Stimulated activated CD4-positive, alpha-beta T cell treated with anti-CD3 and anti-CD28 coated beads, Interleukin-2, amount 100 ng/mL, for 24 hours (primary cell): ENCODE measurements around the gene TMEM91.
"Not testable (repeated sequence)": the region's sequence is repeated elsewhere in the genome, so short reads cannot be mapped to it uniquely, and the experiment has no call there.

ENCODE experiments used
- DNase-seq, 2 donors: peaks; one replicate each; pipeline ENCODE4 v3.0.0-alpha.2; 2020

Gene TMEM91

DNA sequence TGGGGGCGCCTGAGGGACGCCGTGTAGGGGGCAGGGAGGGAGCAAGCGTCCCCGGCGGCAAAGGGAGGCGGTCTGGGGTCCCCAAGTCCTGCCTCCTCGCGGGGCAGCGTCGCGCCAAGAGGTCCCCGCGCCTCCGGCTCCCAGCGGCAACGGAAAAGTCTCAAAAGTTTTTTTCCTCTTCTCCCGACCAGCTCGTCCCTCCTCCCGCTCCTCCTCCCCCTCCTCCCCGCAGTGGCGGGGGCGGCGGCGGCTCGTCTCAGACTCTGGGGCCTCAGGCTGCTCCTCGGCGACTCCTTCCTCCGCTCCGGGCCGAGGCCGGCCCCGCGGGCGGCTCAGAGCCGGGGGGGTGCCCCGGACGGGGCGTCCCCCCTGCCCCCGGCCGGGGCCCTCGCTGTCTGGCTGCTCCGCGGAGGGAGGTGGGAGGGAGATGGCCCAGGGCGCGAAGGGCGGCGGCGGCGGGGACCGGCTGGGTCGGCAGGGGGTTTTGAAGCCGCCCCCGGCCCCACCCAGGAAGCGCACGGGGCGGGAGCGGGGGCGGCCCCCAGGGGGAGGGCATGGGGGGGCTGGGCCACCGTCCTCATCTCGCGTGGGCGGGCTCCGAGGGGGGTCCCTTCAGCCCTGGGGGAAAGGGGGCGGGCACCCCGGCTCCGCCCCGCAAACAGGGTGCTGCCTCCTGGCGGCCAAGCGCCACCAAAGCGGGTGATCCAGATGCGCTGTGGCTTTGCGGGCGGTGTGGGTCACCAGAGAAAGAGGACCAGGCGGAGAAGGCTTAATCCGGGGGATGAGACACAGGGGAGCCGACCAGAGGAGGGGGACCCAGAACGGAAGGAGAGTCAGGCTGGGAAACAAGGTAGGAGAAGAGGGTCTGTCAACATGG is 22.6 kb upstream of the TMEM91 start, which contains the start of gene TGFB1:
Gene TGFB1 (minus strand): TSS at position 457 of the 877 bp plus-strand sequence. CDS start 878 bp downstream, outside the sequence.
- peak; percentile 91 for DNase-seq

DNA sequence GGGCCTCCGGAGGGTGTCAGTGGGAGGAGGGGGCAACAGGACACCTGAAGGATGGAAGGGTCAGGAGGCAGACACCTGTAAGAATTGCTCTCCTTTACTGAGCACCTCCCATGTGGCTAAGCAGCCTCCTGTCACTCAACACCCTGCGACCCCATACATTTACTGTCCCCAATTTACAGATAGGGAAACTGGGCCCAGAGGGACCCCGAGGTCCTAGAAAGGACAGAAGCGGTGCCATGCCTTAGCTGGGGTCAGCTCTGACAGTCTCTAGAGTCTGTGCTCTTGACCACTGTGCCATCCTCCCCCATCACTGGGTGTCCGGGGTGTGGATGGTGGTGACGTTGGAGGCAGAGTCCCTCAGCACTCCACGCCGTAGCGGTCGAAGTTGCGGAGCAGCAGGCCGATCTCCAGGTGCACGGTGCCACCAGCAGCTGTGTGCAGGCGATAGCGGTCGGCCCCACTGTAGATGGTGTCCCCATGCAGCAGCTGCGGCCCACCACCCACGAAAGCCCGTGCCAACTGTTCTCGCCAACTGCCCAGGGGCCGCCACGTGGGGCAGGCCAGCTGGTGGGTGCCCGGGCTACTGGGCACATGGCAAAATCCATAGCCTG is 21.9 kb upstream of the TMEM91 start:
- DNase-seq: no peak

- no peak for DNase-seq
Observed at GRCh38 chr19:41355035-41355434, 21.3 kb upstream of the TMEM91 start.

DNA sequence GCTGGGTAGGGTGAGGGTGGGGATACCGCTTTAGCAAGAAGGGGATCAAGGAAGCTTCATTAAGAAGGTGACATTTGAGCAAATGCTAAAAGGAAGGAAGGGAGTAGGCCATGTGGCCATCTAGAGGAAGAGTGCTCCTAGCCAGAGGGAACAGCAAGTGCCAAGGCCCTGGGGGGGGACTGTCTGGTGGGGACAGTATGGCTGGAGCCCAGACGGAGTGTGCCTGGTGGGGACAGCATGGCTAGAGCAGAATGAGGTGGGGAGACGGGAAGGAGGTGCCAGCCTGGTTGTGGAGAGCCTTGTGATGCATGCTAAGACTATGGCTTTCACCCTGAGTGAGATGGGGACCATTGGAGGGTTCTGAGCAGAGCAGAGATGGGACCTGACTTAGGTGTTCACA is 20.5 kb upstream of the TMEM91 start:
- no peak for DNase-seq

GRCh38 chr19:41356984-41357739 is 19.2 kb upstream of the TMEM91 start:
- DNase-seq: peak in 1 of 2 donors; percentile 30

DNA sequence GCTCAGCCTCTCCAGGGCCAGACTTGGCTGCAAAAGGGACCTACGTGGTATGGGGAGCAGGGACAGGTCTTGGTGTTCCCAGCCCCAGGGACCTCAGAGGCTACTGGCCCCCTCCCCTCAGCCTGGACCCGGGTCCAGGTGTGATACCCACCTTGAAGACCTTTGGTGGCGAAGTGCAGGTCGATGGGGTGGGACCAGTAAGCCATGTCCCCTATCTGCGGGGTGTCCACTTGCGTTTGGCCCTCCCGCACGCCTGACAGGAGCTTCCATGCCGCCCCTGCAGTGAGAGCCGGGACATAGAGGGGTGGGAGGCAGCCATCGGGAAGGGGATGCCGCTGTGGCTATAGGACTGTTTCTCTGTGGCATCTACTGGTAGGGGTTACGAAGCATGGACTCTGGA is 18.6 kb upstream of the TMEM91 start:
- DNase-seq: no peak

DNA sequence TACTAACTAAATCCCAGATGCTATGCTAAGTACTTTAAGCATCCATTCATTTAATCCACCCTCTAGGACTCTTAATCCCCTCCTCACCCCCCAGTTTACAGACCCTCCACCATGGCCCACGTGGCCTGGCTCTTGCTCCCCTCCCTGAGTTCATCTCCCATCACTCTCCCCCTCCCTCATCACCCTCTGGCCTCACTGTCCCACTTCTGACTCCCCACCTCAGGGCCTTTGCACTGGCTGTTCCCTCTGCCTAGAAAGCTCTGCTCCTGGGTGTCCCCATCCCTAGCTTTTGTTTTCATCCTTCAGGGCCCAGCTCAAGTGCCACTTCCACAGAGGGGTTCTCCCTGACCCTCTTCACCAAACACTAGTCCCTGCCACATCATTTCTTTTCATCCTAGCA is 16.6 kb upstream of the TMEM91 start:
- no peak for DNase-seq

- no peak for DNase-seq
Observed at GRCh38 chr19:41362143-41362847, 14.0 kb upstream of the TMEM91 start.

DNA sequence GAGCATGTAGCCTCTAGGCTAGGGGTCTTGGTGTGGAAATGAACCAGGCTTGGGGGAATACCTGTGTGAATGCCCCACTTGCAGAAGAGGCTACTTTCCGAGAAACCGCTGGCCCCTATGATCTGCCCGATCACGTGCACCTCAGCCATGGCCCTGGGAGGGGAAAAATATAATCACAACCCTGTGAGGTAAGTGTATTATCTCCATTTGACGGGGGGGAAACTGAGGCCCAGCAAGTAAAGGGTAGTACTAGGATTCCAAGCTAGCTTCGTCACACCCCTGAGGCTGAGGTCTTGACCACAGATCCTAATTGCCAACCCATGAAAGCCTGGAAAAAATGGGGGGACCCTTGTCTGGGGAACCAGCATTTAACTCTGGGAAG is 13.0 kb upstream of the TMEM91 start:
- DNase-seq: no peak

DNA sequence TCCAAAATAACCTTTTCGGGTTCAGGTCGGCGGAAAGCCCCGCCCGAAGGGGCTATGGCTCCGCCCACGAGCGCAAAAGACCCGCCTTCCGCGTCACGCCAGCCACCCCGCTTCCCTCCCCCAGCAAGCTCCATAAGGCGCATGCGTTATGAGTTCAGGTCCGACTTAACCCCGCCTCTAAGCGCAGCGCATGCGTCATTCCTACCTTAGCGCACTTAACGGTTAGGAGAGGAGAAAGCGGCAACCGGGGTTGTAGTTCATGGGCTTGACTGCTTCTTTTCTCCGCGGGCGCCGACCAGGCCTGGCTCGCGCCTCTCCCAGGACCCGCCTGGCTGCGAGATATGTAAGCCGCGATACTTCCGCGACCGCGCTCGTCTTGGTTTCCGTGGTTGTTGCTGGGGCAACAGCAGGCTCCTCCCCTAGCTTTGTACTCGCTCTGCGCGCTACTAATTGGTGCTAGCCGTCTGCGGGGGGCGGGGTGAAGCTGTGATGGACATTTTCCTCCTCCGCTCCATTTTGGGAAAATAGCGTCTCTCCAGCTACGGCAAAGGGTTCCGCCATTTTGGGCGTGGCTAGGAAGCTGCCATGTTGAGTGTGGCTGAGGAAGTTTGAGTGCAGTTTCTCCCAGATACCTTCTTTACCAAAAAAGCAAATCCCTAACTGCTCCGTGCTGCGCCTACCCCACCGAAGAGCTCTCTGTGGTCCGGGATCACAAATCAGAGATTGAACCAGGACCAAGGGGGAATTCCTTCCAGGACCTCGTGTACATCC is 12.4 kb upstream of the TMEM91 start, which contains the start of gene B9D2:
Gene B9D2 (minus strand): TSS at position 397 of the 771 bp plus-strand sequence. CDS start 630 bp downstream, outside the sequence.
- DNase-seq: peak; percentile 98

- no peak for DNase-seq
Observed at GRCh38 chr19:41364524-41365391, 11.6 kb upstream of the TMEM91 start.

GRCh38 chr19:41366089-41366488 is 10.2 kb upstream of the TMEM91 start:
- no peak for DNase-seq

DNA sequence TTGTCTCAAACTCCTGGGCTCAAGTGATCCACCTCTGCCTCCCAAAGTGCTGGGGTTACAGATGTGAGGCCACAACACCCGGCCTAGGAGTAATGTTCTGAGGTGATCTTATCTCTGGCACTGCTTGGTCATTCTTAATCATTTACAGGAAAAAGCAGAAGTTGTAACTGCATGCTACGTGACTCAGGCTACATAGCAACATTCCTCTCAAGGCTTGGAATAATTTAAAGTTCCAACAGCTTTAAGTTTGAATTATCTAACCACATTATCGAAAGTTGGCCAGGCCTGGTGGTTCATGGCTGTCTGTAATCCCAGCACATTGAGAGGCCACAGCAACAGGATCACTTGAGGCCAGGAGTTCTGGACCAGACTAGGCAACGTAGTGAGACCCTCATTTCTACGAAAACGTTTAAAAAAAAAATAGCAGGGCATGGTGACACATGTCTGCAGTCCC is 8.5 kb upstream of the TMEM91 start:
- no peak for DNase-seq

DNA sequence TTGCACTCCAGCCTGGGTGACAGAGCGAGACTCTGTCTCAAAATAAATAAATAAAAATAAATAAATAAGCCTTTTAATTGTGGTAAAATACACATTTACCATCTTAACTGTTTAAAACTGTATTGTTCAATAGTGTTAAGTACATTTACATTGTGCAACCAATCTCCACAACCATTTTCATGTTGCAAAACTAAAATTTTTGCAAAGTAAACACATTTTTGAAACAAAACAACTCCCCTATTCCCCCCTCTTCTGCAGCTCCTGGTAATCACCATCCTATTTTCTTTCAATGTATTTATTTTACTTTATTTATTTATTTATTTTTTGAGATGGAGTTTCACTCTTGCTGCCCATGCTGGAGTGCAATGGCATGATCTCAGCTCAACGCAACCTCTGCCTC is 6.6 kb upstream of the TMEM91 start:
- DNase-seq: no peak

DNA sequence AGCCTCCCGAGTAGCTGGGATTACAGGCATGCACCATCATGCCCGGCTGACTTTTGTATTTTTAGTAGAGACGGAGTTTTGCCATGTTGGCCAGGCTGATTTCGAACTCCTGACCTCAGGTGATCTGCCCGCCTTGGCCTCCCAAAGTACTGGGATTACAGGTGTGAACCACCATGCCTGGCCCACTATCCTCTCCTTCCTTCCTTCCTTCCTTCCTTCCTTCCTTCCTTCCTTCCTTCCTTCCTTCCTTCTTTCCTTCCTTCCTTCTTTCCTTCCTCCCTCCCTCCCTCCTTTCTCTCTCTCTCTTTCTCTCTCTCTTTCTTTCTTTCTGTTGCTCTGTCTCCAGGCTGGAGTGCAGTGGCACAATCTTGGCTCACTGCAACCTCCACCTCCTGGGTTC is 5.2 kb upstream of the TMEM91 start:
- not testable (repeated sequence) for DNase-seq

- no peak for DNase-seq
Observed at GRCh38 chr19:41371541-41371940, 4.8 kb upstream of the TMEM91 start.

DNA sequence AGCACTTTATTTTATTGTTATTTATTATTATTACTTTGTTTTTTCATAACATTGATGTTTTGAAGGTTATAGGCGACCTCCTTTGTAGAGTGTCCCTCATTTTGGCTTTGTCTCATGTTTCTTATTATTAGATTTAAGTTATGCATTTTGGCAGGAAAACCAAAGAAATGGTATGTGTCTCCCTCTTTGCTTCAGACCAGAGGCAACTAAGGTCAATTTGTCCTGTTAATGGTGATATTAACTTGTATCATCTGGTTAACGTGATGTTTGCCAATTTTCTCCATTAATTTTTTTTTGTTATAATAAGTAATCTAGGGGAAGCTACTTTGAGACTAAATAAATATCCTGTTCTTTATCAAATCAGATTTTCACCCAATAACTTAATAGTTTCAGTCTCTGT is 3.8 kb upstream of the TMEM91 start:
- DNase-seq: no peak

DNA sequence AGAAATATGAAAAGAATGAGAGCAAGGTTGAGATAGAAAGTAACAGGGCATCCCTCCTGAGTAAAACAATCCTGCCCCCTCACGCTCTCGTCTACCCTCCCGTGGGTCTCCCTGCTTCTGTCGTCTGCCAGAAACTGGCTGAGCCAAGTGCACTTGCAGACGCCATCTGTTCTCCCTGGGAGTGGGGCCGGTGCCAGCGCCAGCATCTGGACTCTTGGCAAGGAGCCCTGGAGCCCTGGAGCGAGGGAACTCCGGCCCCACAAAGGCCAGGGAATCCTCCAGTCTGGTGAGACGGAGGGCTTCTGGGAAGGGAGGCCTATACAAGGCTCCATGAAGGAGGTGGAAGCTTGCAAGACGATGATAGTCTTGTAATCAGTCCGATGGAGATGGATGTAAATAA is 2.3 kb upstream of the TMEM91 start:
- no peak for DNase-seq

- DNase-seq: peak in 1 of 2 donors; percentile 31
Observed at GRCh38 chr19:41376998-41377365, 649 bp downstream of the TMEM91 start.

DNA sequence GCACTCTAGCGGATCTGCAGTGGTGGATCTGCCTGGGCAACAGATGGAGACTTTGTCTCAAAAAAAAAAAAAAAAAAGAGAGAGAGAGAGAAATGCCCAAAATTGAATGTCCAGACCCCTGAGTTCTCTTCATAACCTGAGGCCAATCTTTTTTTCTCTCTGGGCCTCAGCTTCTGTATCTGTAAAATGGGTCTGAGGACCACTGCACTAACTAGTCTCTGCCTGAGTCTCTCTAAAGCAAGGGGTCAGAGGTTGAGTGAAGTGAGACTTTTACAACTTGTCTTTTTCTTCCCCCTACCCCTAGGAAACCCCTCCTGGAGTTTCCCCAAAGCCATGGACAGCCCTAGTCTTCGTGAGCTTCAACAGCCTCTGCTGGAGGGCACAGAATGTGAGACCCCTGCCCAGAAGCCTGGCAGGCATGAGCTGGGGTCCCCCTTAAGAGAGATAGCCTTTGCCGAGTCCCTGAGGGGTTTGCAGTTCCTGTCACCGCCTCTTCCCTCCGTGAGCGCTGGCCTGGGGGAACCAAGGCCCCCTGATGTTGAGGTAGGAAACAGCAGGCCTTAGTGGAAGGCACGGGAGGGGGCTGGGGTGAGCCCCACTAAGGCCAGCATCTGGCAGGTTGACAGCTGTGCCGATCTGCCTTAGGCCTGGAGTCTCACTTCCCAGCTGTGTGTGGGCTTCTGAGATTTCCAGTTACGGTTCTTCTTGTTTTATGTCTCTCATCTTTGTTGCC is 1.8 kb downstream of the TMEM91 start:
- no peak for DNase-seq
